Measurements from ENCODE around the gene PIEZO2.
"Not testable (repeated sequence)": the region's sequence is repeated elsewhere in the genome, so short reads cannot be mapped to it uniquely, and the experiment has no call there.

PIEZO2 gene

DNA sequence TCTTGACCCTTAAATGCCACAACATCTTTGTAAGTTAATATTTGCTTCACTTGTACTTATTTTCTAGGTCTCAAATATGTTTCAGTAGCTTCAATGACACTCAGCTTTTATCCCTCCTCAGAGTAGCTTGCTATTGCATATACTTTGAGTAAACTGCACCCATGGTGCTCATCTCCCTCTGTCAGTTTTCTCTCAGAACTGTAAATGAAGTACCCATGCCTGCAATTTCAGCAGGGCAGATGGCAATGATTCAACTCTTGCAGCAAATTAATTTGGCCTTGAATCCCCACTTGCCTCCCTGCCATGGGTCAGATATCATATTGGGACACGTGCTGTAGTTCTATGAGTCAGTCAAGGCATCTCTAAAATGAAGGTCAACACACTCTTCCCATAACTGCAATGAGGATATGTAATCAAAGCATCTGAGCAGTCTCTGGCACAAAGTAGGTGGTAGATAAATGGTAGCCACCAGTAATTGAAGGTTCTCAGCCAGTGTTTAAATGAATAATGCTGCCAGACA, 225.8 kb downstream of the PIEZO2 start:
- DNase-seq = no peak

DNA sequence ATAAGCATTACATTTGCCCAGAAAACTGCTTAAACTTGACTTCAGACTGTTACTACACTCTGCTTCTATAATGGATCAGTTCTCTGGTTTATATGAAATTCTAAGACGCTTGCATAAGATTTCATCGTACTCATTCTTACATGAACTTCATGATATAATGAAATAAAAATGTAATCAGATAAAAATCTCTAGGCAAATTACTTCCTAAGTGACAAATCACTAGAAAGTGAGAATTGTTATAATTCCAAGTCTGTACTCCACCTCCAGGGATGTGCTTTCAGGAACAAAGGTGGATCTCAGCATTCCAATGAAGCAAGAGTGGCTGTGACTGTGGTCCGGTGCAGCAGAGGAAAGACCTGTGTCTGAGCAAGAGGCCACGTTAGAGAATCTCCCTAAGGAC, 226.2 kb downstream of the PIEZO2 start:
- DNase-seq = no peak

GRCh38 chr18:10922712-10923111, 226.7 kb downstream of the PIEZO2 start:
- not testable (repeated sequence) for DNase-seq

DNA sequence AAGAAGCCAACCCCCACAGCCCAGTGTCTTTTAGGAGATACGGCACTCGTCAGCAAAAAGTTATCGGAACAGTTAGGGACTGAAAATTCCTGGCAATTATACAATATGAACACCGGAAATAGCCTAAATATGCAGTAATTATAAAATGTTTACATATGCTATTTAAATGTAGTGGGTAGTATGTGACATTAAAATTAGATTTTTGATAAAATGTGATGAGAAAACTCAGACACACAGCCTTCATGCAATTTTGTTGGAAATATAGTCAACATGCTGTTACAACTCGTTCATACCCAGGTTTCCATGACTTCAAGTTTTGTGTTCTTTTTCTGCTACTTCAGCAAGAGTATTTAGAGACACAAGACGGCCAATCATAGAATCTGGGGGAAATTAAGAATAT, 229.1 kb downstream of the PIEZO2 start:
- not testable (repeated sequence) for DNase-seq

- no peak for DNase-seq
Measured at GRCh38 chr18:10919851-10920250, 229.5 kb downstream of the PIEZO2 start.

- no peak for DNase-seq
Measured at GRCh38 chr18:10916865-10917264, 232.5 kb downstream of the PIEZO2 start.

DNA sequence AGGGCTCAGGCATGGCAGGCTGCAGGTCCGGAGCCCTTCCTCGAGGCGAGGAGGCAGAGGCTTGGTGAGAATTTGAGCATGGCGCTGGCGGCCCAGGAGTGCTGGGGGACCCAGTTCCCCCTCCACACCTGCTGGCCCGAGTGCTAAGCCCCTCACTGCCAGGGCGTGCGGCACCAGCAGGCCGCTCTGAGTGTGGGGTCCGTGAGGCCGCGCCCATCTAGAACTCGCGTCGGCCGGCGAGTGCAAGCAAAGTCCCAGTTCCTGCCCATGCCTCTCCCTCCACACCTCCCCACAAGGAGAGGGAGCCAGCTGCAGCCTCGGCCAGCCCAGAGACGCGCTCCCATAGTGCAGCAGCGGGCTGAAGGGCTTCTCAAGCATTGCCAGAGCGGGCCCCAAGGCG, 233.0 kb downstream of the PIEZO2 start:
- no peak for DNase-seq

- DNase-seq = not testable (repeated sequence)
Measured at GRCh38 chr18:10915748-10916147, 233.6 kb downstream of the PIEZO2 start.

DNA sequence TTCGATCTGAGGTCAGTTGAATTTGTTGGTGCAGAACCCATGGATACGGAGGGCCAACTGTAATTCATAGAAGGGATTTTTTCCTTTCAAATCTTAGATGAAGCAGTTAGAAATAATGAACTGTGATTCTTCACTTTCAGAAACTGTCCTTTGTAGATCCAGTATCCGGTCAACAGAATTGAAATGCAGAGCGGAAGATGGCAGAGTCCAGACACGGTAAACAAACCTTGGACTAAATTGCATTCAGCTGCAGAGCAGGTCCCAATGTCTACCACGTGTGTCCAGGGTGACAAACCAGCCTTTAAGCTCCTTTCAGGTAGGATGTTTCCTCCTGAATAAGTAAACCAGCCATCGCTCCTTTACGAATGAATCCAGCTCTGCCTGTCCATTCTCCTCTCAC, 234.8 kb downstream of the PIEZO2 start:
- not testable (repeated sequence) for DNase-seq

DNA sequence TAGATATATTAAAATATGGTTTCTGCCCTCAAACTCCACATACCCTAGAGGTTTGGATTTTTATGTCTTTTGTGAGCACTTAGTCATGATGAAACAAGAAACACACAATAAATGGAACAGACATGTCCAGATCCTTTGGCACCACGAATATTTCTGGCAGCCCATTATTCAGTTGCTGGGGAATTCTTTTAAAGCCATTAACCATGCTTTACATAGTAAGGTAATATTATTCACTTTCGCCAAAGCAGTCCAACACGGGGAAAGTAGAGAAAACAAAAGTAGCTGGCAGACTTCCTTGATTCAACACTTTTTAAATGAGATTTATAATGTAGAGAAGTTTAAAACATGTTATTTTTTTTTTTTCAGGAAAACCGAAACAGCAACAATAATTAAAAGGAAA, 235.4 kb downstream of the PIEZO2 start:
- no peak for DNase-seq

- DNase-seq = no peak
Measured at GRCh38 chr18:10912790-10913545, 236.4 kb downstream of the PIEZO2 start.

GRCh38 chr18:10909724-10910123, 239.6 kb downstream of the PIEZO2 start:
- no peak for DNase-seq

DNA sequence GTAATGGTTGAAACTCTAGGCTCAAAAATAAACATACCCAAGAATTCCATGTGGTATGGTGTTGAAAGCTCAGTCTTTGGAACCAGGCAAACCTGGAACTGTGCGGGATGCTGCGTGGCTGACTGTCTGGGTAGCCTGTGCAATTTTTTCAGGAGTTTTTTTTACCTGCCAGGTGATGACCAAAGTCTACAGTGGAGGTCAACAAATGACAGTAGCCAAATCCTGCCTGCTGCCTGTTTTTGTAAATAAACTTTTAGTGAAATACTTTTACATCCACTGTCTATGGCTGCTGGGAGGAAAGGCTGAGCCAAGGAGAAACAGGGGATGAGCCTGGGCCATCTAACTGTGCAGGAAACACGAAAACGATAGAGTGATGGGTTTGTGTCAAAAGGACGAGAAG, 240.6 kb downstream of the PIEZO2 start:
- no peak for DNase-seq

GRCh38 chr18:10907749-10908148, 241.6 kb downstream of the PIEZO2 start:
- DNase-seq = no peak

GRCh38 chr18:10901329-10901728, 248.0 kb downstream of the PIEZO2 start:
- DNase-seq = no peak

- DNase-seq = no peak
Measured at GRCh38 chr18:10900435-10900834, 248.9 kb downstream of the PIEZO2 start.

DNA sequence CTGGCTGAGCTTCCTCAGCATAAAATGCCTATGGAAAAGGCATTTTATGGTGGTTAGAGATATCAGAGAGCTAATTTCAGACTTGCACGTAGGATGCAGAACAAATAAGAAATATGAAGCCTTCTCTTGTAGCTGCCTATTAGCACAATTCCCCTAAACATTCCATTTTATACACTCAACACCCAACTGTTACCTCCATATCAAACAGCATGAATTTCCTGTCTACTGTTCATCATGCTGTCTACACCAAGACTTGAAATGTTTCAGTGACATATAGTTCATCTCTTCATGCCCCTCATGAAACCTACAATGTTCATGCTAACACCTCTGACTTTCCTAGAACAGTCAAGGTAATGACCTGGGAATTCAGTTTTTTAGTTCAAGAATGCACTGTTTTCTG, 249.9 kb downstream of the PIEZO2 start:
- DNase-seq = no peak

- DNase-seq = no peak
Measured at GRCh38 chr18:10898417-10898974, 250.9 kb downstream of the PIEZO2 start.

GRCh38 chr18:10896851-10897250, 252.5 kb downstream of the PIEZO2 start:
- DNase-seq = no peak

DNA sequence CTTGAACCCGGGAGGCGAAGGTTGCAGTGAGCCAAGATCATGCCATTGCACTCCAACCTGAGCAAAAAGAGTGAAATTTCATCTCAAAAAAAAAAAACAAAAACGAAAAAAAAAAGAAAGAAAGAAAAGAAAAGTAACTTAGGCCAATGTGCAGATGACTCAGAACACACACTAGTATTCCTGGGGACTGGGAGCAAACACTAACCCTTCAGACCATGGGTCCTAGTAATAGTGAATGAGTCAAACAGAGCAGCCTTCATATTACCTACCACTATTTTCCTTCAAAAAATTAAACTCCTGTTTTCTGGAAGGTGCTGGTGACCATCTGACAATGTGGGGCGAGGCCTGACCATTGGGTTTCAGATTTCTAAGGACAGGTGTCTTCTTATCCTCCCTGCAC, 253.4 kb downstream of the PIEZO2 start:
- DNase-seq = no peak

DNA sequence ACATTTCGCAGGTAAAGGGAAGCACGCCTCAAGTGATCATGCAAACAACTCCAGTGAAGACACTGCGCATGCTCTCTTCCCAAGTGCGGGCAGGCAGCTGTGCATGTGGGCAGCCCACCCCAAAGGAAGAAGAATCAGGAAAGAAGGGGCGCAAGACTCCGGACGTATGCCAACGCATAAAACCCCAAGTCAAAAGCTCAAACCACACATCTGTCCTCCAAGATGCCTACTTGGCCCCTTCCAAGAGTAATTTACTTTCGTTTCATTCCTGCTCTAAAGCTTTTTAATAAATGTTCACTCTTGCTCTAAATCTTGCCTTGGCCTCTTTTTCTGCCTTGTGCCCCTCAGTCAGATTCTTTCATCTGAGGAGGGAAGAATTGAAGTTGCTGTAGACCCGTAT, 254.9 kb downstream of the PIEZO2 start:
- no peak for DNase-seq

GRCh38 chr18:10893761-10894160, 255.6 kb downstream of the PIEZO2 start:
- DNase-seq = no peak

DNA sequence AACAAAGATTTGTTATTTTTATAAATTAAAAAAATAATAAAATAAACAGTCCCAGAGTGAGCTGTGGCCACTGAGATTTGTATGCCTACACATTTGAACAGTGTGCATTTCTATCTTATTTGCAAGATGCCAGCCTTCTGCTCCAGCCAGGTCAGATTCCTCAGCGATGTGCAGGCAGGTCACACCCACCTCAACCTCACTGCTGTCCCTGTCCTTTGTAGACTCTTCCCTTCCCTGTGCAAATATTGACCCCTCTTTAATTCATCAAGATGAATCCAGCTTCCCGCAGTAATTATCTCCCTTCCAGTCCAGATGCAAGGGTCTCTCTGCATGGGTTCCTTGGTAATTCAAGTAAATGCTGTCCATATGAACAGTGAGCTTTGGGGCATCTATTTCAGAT, 256.2 kb downstream of the PIEZO2 start:
- DNase-seq = no peak

DNA sequence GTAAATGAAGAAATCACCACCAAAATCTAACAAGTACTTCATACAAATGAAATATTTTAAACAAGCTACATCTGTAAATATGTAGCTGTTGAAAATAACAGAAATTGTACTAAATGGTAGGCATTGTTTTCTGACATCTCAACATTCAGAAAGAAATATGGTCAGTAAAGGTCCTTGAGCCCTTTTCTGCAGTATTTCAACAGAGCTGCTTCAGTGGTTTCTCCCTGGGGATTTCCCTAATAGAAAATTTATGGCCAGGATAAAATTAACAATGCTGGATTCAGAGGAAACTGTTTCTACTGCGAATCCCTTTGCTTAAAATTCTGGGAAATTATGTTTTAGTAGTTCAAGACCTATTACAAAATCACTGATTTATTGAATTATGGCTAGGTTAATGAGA, 256.6 kb downstream of the PIEZO2 start:
- DNase-seq = no peak

DNA sequence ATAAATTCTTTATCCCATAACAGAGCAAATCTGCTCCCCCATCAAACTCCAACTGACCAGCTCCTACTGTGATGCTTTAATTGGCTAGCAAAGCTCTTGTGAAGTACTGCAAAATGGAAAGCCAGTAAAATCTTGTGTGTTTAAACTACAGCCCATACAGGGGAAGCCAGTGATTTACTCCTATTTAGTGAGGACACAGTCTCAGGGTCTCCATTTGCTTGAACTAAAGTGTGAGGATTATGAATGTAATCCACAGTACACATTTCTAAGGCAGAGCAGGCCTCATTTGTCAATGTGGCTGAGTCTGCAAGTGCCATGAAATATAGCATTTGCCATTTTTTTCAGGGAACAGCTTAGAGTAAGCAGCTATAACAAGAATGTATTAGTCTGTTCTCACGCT, 259.3 kb downstream of the PIEZO2 start:
- no peak for DNase-seq

All from CD4-positive, alpha-beta T cell treated with Interleukin-12 subunit alpha and Interleukin-12 subunit beta, for 1 hour (primary cell).